Uterus (tissue), 2 donors: Measurements from ENCODE around the gene MPND.

ENCODE experiments used
- CTCF ChIP-seq, 4 experiments: fragments of 200-600 bp in 2 of 4; fragments of 450-650 bp in 2 of 4; sonication (generic) in 2 of 4; IDR thresholded peaks; one replicate each; pipeline ENCODE4 v1.5.1; 2016 to 2019; ENCODE audit warnings: antibody characterized with exemption in 4 of 4, mild to moderate bottlenecking in 2 of 4, moderate library complexity in 1 of 4
- POLR2A ChIP-seq, 2 donors: fragments of 450-650 bp; IDR thresholded peaks; one replicate each; pipeline ENCODE4 v1.6.1; 2016; ENCODE audit warnings: antibody characterized with exemption in 2 of 2, mild to moderate bottlenecking in 1 of 2, moderate library complexity in 1 of 2

- TF ChIP-seq CTCF (IDR thresholded peaks at IDR 0.05) (no peak), POLR2A (IDR thresholded peaks at IDR 0.05) (no peak)
Measured at GRCh38 chr19:4350726-4351125, 7.4 kb downstream of the MPND start.
